Upper lobe of left lung (tissue), 4 donors: ENCODE results near the gene TRAPPC10.

ENCODE experiments used
- EP300 ChIP-seq, 4 donors: sonication (generic); formaldehyde crosslinking; IDR thresholded peaks; one replicate each; pipeline ENCODE4 v1.5.1; 2017; ENCODE audit warnings: antibody characterized with exemption in 4 of 4, control low read depth in 2 of 4
- POLR2A ChIP-seq, 4 donors: fragments of 450-650 bp; IDR thresholded peaks; one replicate each; pipeline ENCODE4 v1.5.1; 2016 to 2017; ENCODE audit warnings: antibody characterized with exemption in 4 of 4, mild to moderate bottlenecking in 2 of 4
- POLR2AphosphoS5 ChIP-seq, 2 donors: sonication (generic); formaldehyde crosslinking; IDR thresholded peaks; one replicate each; pipeline ENCODE4 v1.5.1; 2017; ENCODE audit warnings: antibody characterized with exemption in 2 of 2
- TF ChIP-seq, protein P1 (sequence below), 6 experiments: fragments of 450-650 bp in 4 of 6; fragments of 200-600 bp in 2 of 6; sonication (generic) in 2 of 6; IDR thresholded peaks; one replicate each; pipeline ENCODE4 v1.5.1; 2016 to 2019; ENCODE audit warnings: antibody characterized with exemption in 6 of 6

DNA sequence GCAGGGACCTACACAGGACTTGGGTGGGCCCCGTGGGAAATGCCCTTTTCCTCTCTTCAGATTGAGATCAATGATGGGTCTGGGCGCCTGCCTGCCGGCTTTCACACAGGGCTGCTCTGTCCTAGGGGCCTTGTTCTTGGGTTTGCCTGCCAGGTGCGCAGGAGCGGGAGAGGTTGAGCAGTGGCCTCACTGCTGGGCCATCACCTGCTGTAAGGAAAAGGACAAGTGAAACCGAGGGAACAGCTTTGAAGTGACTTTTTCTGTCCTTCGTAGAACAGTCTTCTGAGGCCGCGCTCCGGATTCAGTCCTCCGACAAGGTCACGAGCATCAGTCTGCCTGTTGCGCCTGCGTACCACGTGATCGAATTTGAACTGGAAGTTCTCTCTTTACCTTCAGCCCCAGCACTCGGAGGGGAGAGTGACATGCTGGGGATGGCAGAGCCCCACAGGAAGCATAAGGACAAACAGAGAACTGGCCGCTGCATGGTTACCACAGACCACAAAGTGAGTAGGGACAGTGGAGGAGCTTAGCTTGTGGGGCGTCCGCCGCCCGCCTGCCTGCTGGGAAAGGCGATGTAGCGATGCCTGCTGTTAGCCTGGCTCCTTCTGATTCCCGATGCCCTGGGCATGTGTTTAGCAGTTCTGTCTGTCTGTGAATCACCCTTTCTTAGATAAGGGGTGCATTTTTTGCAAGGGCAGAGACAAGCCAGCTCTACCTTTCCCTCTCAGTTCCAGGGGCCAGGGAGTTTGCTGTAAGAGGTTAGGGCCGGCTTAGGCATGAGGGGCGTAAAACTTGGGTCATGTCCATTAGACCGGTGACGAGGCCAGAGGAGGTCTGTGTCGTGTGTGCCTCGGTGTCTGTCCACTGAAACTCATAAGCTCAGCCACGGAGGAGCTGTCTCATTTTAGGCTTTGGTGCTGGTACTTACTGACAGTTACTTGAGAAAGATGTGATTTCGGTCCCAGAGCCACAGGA lies 75.6 kb downstream of the TRAPPC10 start:
- TF ChIP-seq, protein P1, sequence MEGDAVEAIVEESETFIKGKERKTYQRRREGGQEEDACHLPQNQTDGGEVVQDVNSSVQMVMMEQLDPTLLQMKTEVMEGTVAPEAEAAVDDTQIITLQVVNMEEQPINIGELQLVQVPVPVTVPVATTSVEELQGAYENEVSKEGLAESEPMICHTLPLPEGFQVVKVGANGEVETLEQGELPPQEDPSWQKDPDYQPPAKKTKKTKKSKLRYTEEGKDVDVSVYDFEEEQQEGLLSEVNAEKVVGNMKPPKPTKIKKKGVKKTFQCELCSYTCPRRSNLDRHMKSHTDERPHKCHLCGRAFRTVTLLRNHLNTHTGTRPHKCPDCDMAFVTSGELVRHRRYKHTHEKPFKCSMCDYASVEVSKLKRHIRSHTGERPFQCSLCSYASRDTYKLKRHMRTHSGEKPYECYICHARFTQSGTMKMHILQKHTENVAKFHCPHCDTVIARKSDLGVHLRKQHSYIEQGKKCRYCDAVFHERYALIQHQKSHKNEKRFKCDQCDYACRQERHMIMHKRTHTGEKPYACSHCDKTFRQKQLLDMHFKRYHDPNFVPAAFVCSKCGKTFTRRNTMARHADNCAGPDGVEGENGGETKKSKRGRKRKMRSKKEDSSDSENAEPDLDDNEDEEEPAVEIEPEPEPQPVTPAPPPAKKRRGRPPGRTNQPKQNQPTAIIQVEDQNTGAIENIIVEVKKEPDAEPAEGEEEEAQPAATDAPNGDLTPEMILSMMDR (IDR thresholded peaks at IDR 0.05): no peak
- TF ChIP-seq POLR2A (IDR thresholded peaks at IDR 0.05) (no peak), EP300 (IDR thresholded peaks at IDR 0.05) (no peak), POLR2AphosphoS5 (IDR thresholded peaks at IDR 0.05) (no peak)
